Measurements from ENCODE around the gene WDR88. TPM values are rescaled to one million over a fixed set of nuclear protein-coding genes. Genes with fewer than 3 reads are reported as not detected.
"Not testable (repeated sequence)": the region's sequence is repeated elsewhere in the genome, so short reads cannot be mapped to it uniquely, and the experiment has no call there.

The WDR88 gene
- total RNA-seq, 2 donors from 2014 or later, result not detected

DNA sequence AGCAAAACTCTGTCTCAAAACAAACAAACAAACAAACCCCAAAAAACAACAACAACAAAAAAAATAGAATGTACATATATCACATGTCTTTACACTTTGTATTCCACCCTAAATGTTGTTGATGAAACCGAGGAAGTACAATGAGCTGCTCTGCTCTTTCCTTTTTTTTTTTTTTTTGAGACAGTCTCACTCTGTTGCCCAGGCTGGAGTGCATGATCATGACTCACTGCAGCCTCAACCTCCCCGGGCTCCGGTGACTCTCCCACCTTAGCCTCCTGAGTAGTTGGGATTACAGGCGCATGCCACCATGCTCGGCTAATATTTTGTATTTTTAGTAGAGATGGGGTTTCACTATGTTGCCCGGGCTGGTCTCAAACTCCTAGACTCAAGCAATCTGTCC, 31.6 kb downstream of the WDR88 start:
- H3K9me3 ChIP-seq (ENCODE audit: control insufficient read depth, low read length), result peaks cover 8% of the 10 kb centered on the region
- H3K4me1 ChIP-seq (ENCODE audit: control insufficient read depth, insufficient read depth, low read length), result no peaks in the 10 kb centered on the region
- no peak overlapping the region for H3K4me3 Mint-ChIP-seq
- H3K36me3 Mint-ChIP-seq (ENCODE audit: low read depth), result peaks cover 3% of the 10 kb centered on the region
- H3K4me1 Mint-ChIP-seq, result no peaks in the 10 kb centered on the region
- DNase-seq, result peak; percentile 4
- H3K27ac Mint-ChIP-seq, result no peak overlapping the region
- no peak for TF ChIP-seq CTCF (conservative IDR thresholded peaks at IDR 0.05)
- H3K4me3 ChIP-seq (ENCODE audit: low read length), result no peak overlapping the region
- H3K27ac ChIP-seq (ENCODE audit: low read depth, low read length), result no peak overlapping the region
- no peaks in the 10 kb centered on the region for H3K27me3 ChIP-seq (ENCODE audit: control insufficient read depth, insufficient read depth, low read length, poor library complexity, severe bottlenecking)
- 86 to 96% methylated on average over 1 to 6 of the region's 6 CpGs for WGBS, 2 experiments (ENCODE audit: insufficient coverage in 1 of 2, insufficient read length in 1 of 2)
- H3K27me3 Mint-ChIP-seq (ENCODE audit: insufficient read depth), result no peaks in the 10 kb centered on the region
- H3K36me3 ChIP-seq (ENCODE audit: control insufficient read depth, insufficient read depth, low read length), result no peaks in the 10 kb centered on the region
- peaks cover 31% of the 10 kb centered on the region for H3K9me3 Mint-ChIP-seq
- no peak overlapping the region for H3K9ac ChIP-seq (ENCODE audit: extremely low read depth, low read length, poor library complexity, severe bottlenecking)

- H3K4me3 Mint-ChIP-seq; H3K9ac ChIP-seq (ENCODE audit: extremely low read depth, low read length, poor library complexity, severe bottlenecking); H3K4me1 ChIP-seq (ENCODE audit: control insufficient read depth, insufficient read depth, low read length); H3K4me1 Mint-ChIP-seq; H3K4me3 ChIP-seq (ENCODE audit: low read length); H3K27ac Mint-ChIP-seq; DNase-seq; H3K27me3 ChIP-seq (ENCODE audit: control insufficient read depth, insufficient read depth, low read length, poor library complexity, severe bottlenecking); H3K27me3 Mint-ChIP-seq (ENCODE audit: insufficient read depth); H3K27ac ChIP-seq (ENCODE audit: low read depth, low read length); H3K36me3 Mint-ChIP-seq (ENCODE audit: low read depth); H3K36me3 ChIP-seq (ENCODE audit: control insufficient read depth, insufficient read depth, low read length): not testable (repeated sequence)
- peaks cover 33% of the 10 kb centered on the region for H3K9me3 Mint-ChIP-seq
- H3K9me3 ChIP-seq (ENCODE audit: control insufficient read depth, low read length), result peaks cover 14% of the 10 kb centered on the region
- 78 to 83% methylated on average over 3 to 6 of the region's 6 CpGs for WGBS, 2 experiments (ENCODE audit: insufficient coverage in 1 of 2, insufficient read length in 1 of 2)
Observed at GRCh38 chr19:33166037-33166436, 34.1 kb downstream of the WDR88 start.

DNA sequence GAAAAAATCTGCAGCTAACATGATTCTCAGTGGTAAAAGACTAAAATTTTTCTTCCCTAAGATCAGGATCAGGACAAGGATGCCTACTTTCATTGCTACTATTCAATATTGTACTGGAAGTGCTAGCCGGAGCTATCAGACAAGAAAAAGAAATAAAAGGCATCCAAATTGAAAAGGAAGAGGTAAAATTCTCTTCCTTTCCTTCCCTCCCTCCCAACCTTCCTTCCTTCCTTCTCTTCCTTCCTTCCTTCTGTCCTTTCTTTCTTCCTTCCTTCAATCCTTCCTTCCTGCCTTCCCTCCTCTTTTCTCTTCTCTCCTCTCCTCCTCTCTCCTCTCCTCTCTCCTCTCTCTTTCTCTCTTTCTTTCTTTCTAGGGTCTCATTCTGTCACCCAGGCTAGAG, 35.5 kb downstream of the WDR88 start:
- Histone ChIP-seq H3K27me3 (ENCODE audit: control insufficient read depth, insufficient read depth, low read length, poor library complexity, severe bottlenecking) (no peaks in the 10 kb centered on the region), H3K9ac (ENCODE audit: extremely low read depth, low read length, poor library complexity, severe bottlenecking) (no peak overlapping the region), H3K4me1 (ENCODE audit: control insufficient read depth, insufficient read depth, low read length) (no peaks in the 10 kb centered on the region), H3K4me3 (ENCODE audit: low read length) (no peak overlapping the region), H3K9me3 (ENCODE audit: control insufficient read depth, low read length) (peaks cover 14% of the 10 kb centered on the region), H3K36me3 (ENCODE audit: control insufficient read depth, insufficient read depth, low read length) (no peaks in the 10 kb centered on the region), H3K27ac (ENCODE audit: low read depth, low read length) (no peak overlapping the region)
- peaks cover 8% of the 10 kb centered on the region for H3K36me3 Mint-ChIP-seq (ENCODE audit: low read depth)
- DNase-seq, result no peak
- whole genome bisulfite sequencing, 2 experiments (ENCODE audit: insufficient coverage in 1 of 2, insufficient read length in 1 of 2), result 89 to 100% methylated on average over 1 of the region's 1 CpG
- no peak overlapping the region for H3K4me3 Mint-ChIP-seq
- H3K4me1 Mint-ChIP-seq, result peaks cover under 1% of the 10 kb centered on the region
- no peak for TF ChIP-seq CTCF (conservative IDR thresholded peaks at IDR 0.05)
- H3K27me3 Mint-ChIP-seq (ENCODE audit: insufficient read depth), result no peaks in the 10 kb centered on the region
- peaks cover 33% of the 10 kb centered on the region for H3K9me3 Mint-ChIP-seq
- H3K27ac Mint-ChIP-seq, result no peak overlapping the region

GRCh38 chr19:33168528-33168927, 36.6 kb downstream of the WDR88 start:
- H3K27me3 ChIP-seq (ENCODE audit: control insufficient read depth, insufficient read depth, low read length, poor library complexity, severe bottlenecking), result no peaks in the 10 kb centered on the region
- H3K36me3 ChIP-seq (ENCODE audit: control insufficient read depth, insufficient read depth, low read length), result no peaks in the 10 kb centered on the region
- Mint-ChIP-seq H3K27me3 (ENCODE audit: insufficient read depth) (no peaks in the 10 kb centered on the region), H3K4me1 (peaks cover 2% of the 10 kb centered on the region), H3K4me3 (no peak overlapping the region), H3K27ac (no peak overlapping the region), H3K36me3 (ENCODE audit: low read depth) (peaks cover 11% of the 10 kb centered on the region), H3K9me3 (peaks cover 33% of the 10 kb centered on the region)
- WGBS, 2 experiments (ENCODE audit: insufficient coverage in 1 of 2, insufficient read length in 1 of 2), result 80% methylated on average over 1 of the region's 1 CpG; no CpG with 5 or more reads in 1 of the 2 experiments
- no peak for DNase-seq
- H3K27ac ChIP-seq (ENCODE audit: low read depth, low read length), result no peak overlapping the region
- peaks cover 14% of the 10 kb centered on the region for H3K9me3 ChIP-seq (ENCODE audit: control insufficient read depth, low read length)
- no peak overlapping the region for H3K4me3 ChIP-seq (ENCODE audit: low read length)
- no peak for TF ChIP-seq CTCF (conservative IDR thresholded peaks at IDR 0.05)
- no peaks in the 10 kb centered on the region for H3K4me1 ChIP-seq (ENCODE audit: control insufficient read depth, insufficient read depth, low read length)
- no peak overlapping the region for H3K9ac ChIP-seq (ENCODE audit: extremely low read depth, low read length, poor library complexity, severe bottlenecking)

Measured in endodermal cell (in vitro differentiated cells).